Activated CD8-positive, alpha-beta T cell treated with anti-CD3 and anti-CD28 coated beads for 36 hours (primary cell): ENCODE data around the gene SPNS1. TPM values are rescaled to one million over a fixed set of nuclear protein-coding genes. Genes with fewer than 3 reads are reported as not detected.

Source experiments
- ATAC-seq: fragments of 200-7000 bp; cut with Tn5 transposase; one replicate; pipeline ENCODE4 v1.10.0; 2021; ENCODE audit warnings: mild to moderate bottlenecking, moderate library complexity
- CTCF ChIA-PET: fragments of 350-600 bp; sonication (Branson Sonifier 250); formaldehyde crosslinking; loops from one replicate; lab custom pipeline; 2021; ENCODE audit warnings: antibody characterized with exemption; lab: Charles Lee
- POLR2A ChIA-PET: fragments of 350-600 bp; sonication (Branson Sonifier 250); formaldehyde crosslinking; loops from one replicate; lab custom pipeline; 2021; ENCODE audit warnings: antibody characterized with exemption; lab: Charles Lee
- DNase-seq: peaks from one replicate; pipeline ENCODE4 v3.0.0-alpha.2; 2020
- H3K27ac Mint-ChIP-seq: one replicate; pipeline ENCODE4 v1.8.0; 2021; ENCODE audit warnings: mild to moderate bottlenecking, mixed read lengths
- H3K27me3 Mint-ChIP-seq: one replicate; pipeline ENCODE4 v1.8.0; 2021; ENCODE audit warnings: mixed read lengths
- H3K36me3 Mint-ChIP-seq: one replicate; pipeline ENCODE4 v1.8.0; 2021; ENCODE audit warnings: low read depth, mixed read lengths
- H3K4me1 Mint-ChIP-seq: one replicate; pipeline ENCODE4 v1.8.0; 2021; ENCODE audit warnings: low read depth, mixed read lengths
- H3K4me3 Mint-ChIP-seq: one replicate; pipeline ENCODE4 v1.8.0; 2021; ENCODE audit warnings: mild to moderate bottlenecking, moderate library complexity, mixed read lengths
- H3K9me3 Mint-ChIP-seq: one replicate; pipeline ENCODE4 v1.8.0; 2021; ENCODE audit warnings: mixed read lengths
- intact Hi-C: fragments of 100-400 bp; cut with micrococcal nuclease; formaldehyde crosslinking; loops from one replicate; pipeline ENCODE4 v1.10.0; 2022
- total RNA-seq, 2 experiments: library from RNA; stranded (reverse); gene quantifications; one replicate each; pipeline ENCODE4 v1.2.3, GENCODE V29; 2021
- TF ChIP-seq, protein P1 (sequence below): fragments of 200-600 bp; IDR thresholded peaks from one replicate; pipeline ENCODE4 v1.8.0; 2022; ENCODE audit warnings: antibody characterized with exemption, mild to moderate bottlenecking

The SPNS1 gene
- total RNA-seq, 2 experiments from 2014 or later = 14.6 to 18.2 TPM

DNA sequence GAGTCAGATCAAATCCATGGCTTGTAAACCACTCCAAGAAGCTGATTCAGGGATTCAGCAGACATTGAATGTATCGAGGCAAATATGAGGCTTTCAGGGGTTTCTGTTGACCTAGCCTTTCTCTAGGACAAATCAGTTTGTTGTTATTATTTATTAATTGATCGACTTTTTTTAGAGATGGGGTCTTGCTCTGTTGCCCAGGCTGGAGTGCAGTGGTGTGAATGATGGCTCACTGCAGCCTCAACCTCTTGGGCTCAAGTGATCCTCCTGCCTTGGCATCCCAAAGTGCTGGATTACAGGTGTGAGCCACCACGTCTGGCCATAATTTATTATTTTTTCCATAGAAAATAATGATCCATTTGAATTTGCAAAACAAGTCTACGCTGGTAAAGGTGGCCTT is 37.3 kb downstream of the SPNS1 start:
- TF ChIP-seq, protein P1, sequence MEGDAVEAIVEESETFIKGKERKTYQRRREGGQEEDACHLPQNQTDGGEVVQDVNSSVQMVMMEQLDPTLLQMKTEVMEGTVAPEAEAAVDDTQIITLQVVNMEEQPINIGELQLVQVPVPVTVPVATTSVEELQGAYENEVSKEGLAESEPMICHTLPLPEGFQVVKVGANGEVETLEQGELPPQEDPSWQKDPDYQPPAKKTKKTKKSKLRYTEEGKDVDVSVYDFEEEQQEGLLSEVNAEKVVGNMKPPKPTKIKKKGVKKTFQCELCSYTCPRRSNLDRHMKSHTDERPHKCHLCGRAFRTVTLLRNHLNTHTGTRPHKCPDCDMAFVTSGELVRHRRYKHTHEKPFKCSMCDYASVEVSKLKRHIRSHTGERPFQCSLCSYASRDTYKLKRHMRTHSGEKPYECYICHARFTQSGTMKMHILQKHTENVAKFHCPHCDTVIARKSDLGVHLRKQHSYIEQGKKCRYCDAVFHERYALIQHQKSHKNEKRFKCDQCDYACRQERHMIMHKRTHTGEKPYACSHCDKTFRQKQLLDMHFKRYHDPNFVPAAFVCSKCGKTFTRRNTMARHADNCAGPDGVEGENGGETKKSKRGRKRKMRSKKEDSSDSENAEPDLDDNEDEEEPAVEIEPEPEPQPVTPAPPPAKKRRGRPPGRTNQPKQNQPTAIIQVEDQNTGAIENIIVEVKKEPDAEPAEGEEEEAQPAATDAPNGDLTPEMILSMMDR = no peak
- DNase-seq = no peak
- H3K9me3 Mint-ChIP-seq = peaks cover 6% of the 10 kb centered on the region
- H3K27me3 Mint-ChIP-seq = no peaks in the 10 kb centered on the region
- H3K27ac Mint-ChIP-seq = peak overlapping the region; percentile 91
- H3K36me3 Mint-ChIP-seq = peaks cover 6% of the 10 kb centered on the region
- no peak overlapping the region for H3K4me3 Mint-ChIP-seq
- CTCF ChIA-PET = interaction anchor here (0.7 to 1.7 kb wide), 4 partner anchors 10 to 67 kb away, joined by 3 to 4 read pairs (median 4); no protein-coding TSS in a partner anchor
- intact Hi-C loops = no loop called here
- POLR2A ChIA-PET = interaction anchor here (0.8 to 2.7 kb wide), 5 partner anchors 9 to 27 kb away, joined by 3 to 12 read pairs (median 9); partner anchors contain the start of gene LAT
- H3K4me1 Mint-ChIP-seq = peaks cover 65% of the 10 kb centered on the region
- ATAC-seq = no peak

DNA sequence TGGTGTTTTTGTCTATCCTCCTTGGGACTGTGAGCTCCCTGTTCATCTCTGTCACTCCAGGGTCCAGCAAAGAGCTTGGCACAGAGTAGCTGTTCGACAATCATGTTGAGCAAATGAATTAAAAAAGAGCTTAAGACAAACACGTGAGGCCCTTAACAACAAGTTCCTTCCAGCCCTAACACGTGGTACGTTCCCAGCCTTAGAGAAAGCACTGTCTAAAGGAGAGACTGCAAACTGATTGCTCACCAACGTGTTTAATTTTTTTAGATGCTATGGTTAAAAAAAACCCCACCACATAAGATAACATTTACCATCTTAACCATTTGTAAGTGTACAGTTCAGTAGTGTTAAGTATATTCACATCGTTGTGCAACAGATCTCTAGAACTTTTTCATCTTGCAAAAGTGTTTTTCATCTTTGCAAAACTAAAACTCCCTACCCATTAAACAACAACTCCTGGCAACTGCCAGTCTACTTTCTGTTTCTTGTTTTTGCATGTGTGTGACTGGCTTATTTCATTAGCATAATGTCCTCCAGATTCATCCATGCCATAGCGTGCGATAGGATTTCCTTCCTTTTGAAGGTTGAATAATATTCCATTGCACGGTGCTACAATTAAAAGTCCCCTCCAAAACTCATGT is 38.5 kb downstream of the SPNS1 start:
- ChIA-PET CTCF (interaction anchor here (1.0 to 1.3 kb wide), 3 partner anchors 17 to 39 kb away, joined by 3 to 4 read pairs (median 3); partner anchors contain the start of gene SPNS1), POLR2A (interaction anchor here (0.6 to 2.5 kb wide), 6 partner anchors 8 to 57 kb away, joined by 3 to 12 read pairs (median 6); no protein-coding TSS in a partner anchor)
- peak overlapping the region; percentile 2 for H3K4me3 Mint-ChIP-seq

GRCh38 chr16:29014561-29015069 is 40.0 kb downstream of the SPNS1 start:
- Mint-ChIP-seq H3K9me3 (peaks cover 6% of the 10 kb centered on the region), H3K36me3 (peaks cover 6% of the 10 kb centered on the region), H3K4me1 (peaks cover 53% of the 10 kb centered on the region), H3K27ac (peak overlapping the region; percentile 78), H3K4me3 (no peak overlapping the region), H3K27me3 (no peaks in the 10 kb centered on the region)
- intact Hi-C loops = no loop called here
- CTCF ChIA-PET = interaction anchor here (1.6 kb wide), 1 partner anchor 10 kb away, joined by 5 read pairs; no protein-coding TSS in a partner anchor
- DNase-seq = no peak
- TF ChIP-seq, protein P1 = no peak
- POLR2A ChIA-PET = interaction anchor here (0.6 to 1.6 kb wide), 3 partner anchors 10 to 16 kb away, joined by 3 to 7 read pairs (median 4); no protein-coding TSS in a partner anchor
- no peak for ATAC-seq

More for the DNA sequence above, 38.5 kb downstream of the SPNS1 start:
- intact Hi-C loops = no loop called here
- H3K27me3 Mint-ChIP-seq = no peaks in the 10 kb centered on the region
- TF ChIP-seq, protein P1 = no peak
- H3K27ac Mint-ChIP-seq = peak overlapping the region; percentile 91
- ATAC-seq (peak; percentile 29), DNase-seq (peak; percentile 52)
- H3K9me3 Mint-ChIP-seq = peaks cover 6% of the 10 kb centered on the region
- H3K36me3 Mint-ChIP-seq = peaks cover 6% of the 10 kb centered on the region
- H3K4me1 Mint-ChIP-seq = peaks cover 59% of the 10 kb centered on the region

- no peak for DNase-seq
- Mint-ChIP-seq H3K27ac (peak overlapping the region; percentile 96), H3K27me3 (no peaks in the 10 kb centered on the region), H3K9me3 (no peaks in the 10 kb centered on the region), H3K4me3 (no peak overlapping the region), H3K36me3 (no peaks in the 10 kb centered on the region), H3K4me1 (peaks cover 78% of the 10 kb centered on the region)
- POLR2A ChIA-PET = interaction anchor here (0.9 to 7.0 kb wide), 3 partner anchors 8 to 45 kb away, joined by 3 to 97 read pairs (median 25); partner anchors contain the start of gene LAT
- CTCF ChIA-PET = no interaction called here
- ATAC-seq = no peak
- intact Hi-C loops = no loop called here
- TF ChIP-seq, protein P1 = no peak
Observed at GRCh38 chr16:29022196-29022595, 47.6 kb downstream of the SPNS1 start.
